Osteoblast (primary cell): ENCODE data around the gene PHAX. TPM values are rescaled to one million over a fixed set of nuclear protein-coding genes. Genes with fewer than 3 reads are reported as not detected.

Experiments
- DNase-seq: peaks from one replicate; pipeline ENCODE4 v3.0.0; 2011; ENCODE audit warnings: low spot score, mixed read lengths; ENCODE audit not compliant: insufficient read length; ENCODE audit errors: missing footprints
- H2AFZ ChIP-seq: 2 replicates; pipeline ENCODE4 v1.6.0; 2011; ENCODE audit warnings: mild to moderate bottlenecking, low read length
- H3K27ac ChIP-seq: 2 replicates; pipeline ENCODE4 v1.5.1; 2011; ENCODE audit warnings: mild to moderate bottlenecking, low read depth, low read length, moderate library complexity
- H3K27me3 ChIP-seq: 2 replicates; pipeline ENCODE4 v1.6.0; 2012; ENCODE audit warnings: mild to moderate bottlenecking, control low read depth, inconsistent platforms, low read length, moderate library complexity; ENCODE audit not compliant: insufficient read depth
- H3K36me3 ChIP-seq: 2 replicates; pipeline ENCODE4 v1.5.1; 2011; ENCODE audit warnings: mild to moderate bottlenecking, low read length, control low read depth, moderate library complexity; ENCODE audit not compliant: insufficient read depth
- H3K4me1 ChIP-seq: 2 replicates; pipeline ENCODE4 v1.5.1; 2011; ENCODE audit warnings: mild to moderate bottlenecking, low read length, control low read depth, moderate library complexity; ENCODE audit not compliant: insufficient read depth
- H3K4me2 ChIP-seq: 2 replicates; pipeline ENCODE4 v1.6.0; 2011; ENCODE audit warnings: mild to moderate bottlenecking, low read length; ENCODE audit not compliant: insufficient read depth
- H3K4me3 ChIP-seq: fragments of 200-600 bp; sonication (generic); 3 replicates; pipeline ENCODE4 v1.5.1; 2012; ENCODE audit warnings: mild to moderate bottlenecking, low read length, inconsistent platforms; ENCODE audit not compliant: insufficient read depth
- H3K79me2 ChIP-seq: 2 replicates; pipeline ENCODE4 v1.6.0; 2012; ENCODE audit warnings: mild to moderate bottlenecking, low read length, control low read depth, inconsistent platforms; ENCODE audit not compliant: insufficient read depth
- H3K9me3 ChIP-seq: 2 replicates; pipeline ENCODE4 v1.5.1; 2011; ENCODE audit warnings: low read depth, low read length, control low read depth
- H4K20me1 ChIP-seq: 2 replicates; pipeline ENCODE4 v1.6.0; 2012; ENCODE audit warnings: mild to moderate bottlenecking, low read length, control low read depth; ENCODE audit not compliant: insufficient read depth
- total RNA-seq: library from RNA; depleted of rRNA; stranded (reverse); fragments of >200 nt; gene quantifications from 2 replicates; pipeline ENCODE4 v1.2.3, GENCODE V29; 2012
- TF ChIP-seq, protein P1 (sequence below): IDR thresholded peaks from 2 replicates; pipeline ENCODE4 v1.5.1; 2011; ENCODE audit warnings: mild to moderate bottlenecking, low read depth, low read length, moderate library complexity; ENCODE audit errors: extremely low read depth

PHAX gene
- total RNA-seq, 1 donor = 55.4 TPM

DNA sequence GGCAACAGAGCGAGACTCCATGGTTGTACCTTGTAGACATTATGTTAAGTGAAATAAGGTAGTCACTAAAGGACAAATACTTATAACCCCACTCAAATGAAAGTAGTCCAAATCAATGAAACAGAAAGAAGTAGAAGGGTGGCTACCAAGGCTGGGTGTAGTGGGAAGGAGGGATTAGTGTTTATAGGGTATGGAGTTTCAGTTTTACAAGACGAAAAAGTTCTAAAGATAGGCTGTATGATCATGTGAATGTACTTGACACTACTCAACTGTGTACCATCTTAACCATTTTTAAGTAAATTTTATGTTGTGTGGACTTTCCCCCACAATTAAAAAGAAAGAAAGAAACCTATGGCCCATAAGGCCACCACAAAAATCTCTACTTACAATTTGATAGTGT lies 37.9 kb upstream of the PHAX start:
- Histone ChIP-seq H3K4me3 (no peak overlapping the region), H3K27ac (no peak overlapping the region), H3K4me2 (no peak overlapping the region), H3K27me3 (no peaks in the 10 kb centered on the region), H4K20me1 (no peaks in the 10 kb centered on the region), H3K36me3 (peaks cover 9% of the 10 kb centered on the region), H3K79me2 (no peaks in the 10 kb centered on the region), H3K9me3 (no peaks in the 10 kb centered on the region), H2AFZ (no peak overlapping the region), H3K4me1 (no peaks in the 10 kb centered on the region)
- TF ChIP-seq, protein P1, sequence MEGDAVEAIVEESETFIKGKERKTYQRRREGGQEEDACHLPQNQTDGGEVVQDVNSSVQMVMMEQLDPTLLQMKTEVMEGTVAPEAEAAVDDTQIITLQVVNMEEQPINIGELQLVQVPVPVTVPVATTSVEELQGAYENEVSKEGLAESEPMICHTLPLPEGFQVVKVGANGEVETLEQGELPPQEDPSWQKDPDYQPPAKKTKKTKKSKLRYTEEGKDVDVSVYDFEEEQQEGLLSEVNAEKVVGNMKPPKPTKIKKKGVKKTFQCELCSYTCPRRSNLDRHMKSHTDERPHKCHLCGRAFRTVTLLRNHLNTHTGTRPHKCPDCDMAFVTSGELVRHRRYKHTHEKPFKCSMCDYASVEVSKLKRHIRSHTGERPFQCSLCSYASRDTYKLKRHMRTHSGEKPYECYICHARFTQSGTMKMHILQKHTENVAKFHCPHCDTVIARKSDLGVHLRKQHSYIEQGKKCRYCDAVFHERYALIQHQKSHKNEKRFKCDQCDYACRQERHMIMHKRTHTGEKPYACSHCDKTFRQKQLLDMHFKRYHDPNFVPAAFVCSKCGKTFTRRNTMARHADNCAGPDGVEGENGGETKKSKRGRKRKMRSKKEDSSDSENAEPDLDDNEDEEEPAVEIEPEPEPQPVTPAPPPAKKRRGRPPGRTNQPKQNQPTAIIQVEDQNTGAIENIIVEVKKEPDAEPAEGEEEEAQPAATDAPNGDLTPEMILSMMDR = no peak
- DNase-seq = no peak

DNA sequence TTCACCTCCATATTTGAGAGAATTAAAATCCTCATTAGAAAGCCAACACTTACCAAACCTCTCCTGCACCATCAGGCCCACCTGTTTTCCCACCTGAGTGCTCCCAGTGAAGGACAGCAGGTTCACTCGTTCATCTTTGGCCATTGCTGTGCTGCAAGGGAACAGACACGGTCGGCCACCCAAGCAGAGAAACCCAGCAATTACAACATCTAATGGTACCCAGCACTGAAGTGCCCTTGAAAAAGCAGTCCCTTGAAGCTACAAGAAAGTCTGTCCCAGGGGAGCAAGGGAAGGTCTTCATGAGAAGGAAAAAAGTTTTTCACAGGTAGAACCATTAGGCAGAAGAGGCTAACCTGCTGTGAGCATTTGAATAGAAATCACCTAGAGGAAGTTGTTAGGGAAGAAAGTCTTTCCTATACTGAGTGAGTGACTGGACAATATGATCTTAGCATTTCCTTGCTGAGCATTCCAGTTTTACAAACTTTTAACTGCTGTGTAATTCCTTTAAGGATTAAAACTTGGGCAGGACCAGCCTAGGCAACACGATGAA lies 32.5 kb upstream of the PHAX start:
- H3K27ac ChIP-seq = no peak overlapping the region
- no peak overlapping the region for H3K4me3 ChIP-seq
- no peaks in the 10 kb centered on the region for H4K20me1 ChIP-seq
- no peak overlapping the region for H3K4me2 ChIP-seq
- DNase-seq = peak; percentile 57
- TF ChIP-seq, protein P1 = no peak
- H3K9me3 ChIP-seq = no peaks in the 10 kb centered on the region
- H3K79me2 ChIP-seq = no peaks in the 10 kb centered on the region
- H3K36me3 ChIP-seq = peaks cover 12% of the 10 kb centered on the region
- no peaks in the 10 kb centered on the region for H3K4me1 ChIP-seq
- no peaks in the 10 kb centered on the region for H3K27me3 ChIP-seq
- H2AFZ ChIP-seq = no peak overlapping the region

- Histone ChIP-seq H3K4me1 (no peaks in the 10 kb centered on the region), H3K79me2 (no peaks in the 10 kb centered on the region), H3K27ac (no peak overlapping the region), H3K9me3 (no peaks in the 10 kb centered on the region), H3K4me3 (no peak overlapping the region), H4K20me1 (no peaks in the 10 kb centered on the region), H3K36me3 (peaks cover 31% of the 10 kb centered on the region), H2AFZ (no peak overlapping the region), H3K4me2 (no peak overlapping the region), H3K27me3 (no peaks in the 10 kb centered on the region)
- no peak for DNase-seq
- TF ChIP-seq, protein P1 = no peak
Observed at GRCh38 chr5:126575644-126576043, 25.1 kb upstream of the PHAX start.

- H3K36me3 ChIP-seq = peaks cover 36% of the 10 kb centered on the region
- DNase-seq = peak; percentile 39
- no peaks in the 10 kb centered on the region for H3K79me2 ChIP-seq
- no peaks in the 10 kb centered on the region for H3K27me3 ChIP-seq
- H3K4me1 ChIP-seq = no peaks in the 10 kb centered on the region
- no peaks in the 10 kb centered on the region for H3K9me3 ChIP-seq
- TF ChIP-seq, protein P1 = no peak
- no peak overlapping the region for H2AFZ ChIP-seq
- H4K20me1 ChIP-seq = no peaks in the 10 kb centered on the region
- no peak overlapping the region for H3K4me3 ChIP-seq
- no peak overlapping the region for H3K4me2 ChIP-seq
- no peak overlapping the region for H3K27ac ChIP-seq
Observed at GRCh38 chr5:126576974-126577373, 23.8 kb upstream of the PHAX start.
